GM12875 (cell line): ENCODE measurements around the gene TBX10.

ENCODE experiments used
- H3K4me3 ChIP-seq: one replicate; pipeline ENCODE4 v1.5.1; 2011; ENCODE audit warnings: low read depth, low read length, control low read depth
- CTCF ChIP-seq: IDR thresholded peaks from 2 replicates; pipeline ENCODE4 v1.5.1; 2011; ENCODE audit warnings: low read depth, mild to moderate bottlenecking, control low read depth, inconsistent platforms, low read length, moderate library complexity, borderline replicate concordance; ENCODE audit not compliant: insufficient read depth

TBX10 gene

GRCh38 chr11:67631853-67632174 is 7.7 kb downstream of the TBX10 start:
- no peak for TF ChIP-seq CTCF
- no peak overlapping the region for H3K4me3 ChIP-seq

- TF ChIP-seq CTCF, result no peak
- no peak overlapping the region for H3K4me3 ChIP-seq
These were observed 8.2 kb downstream of the TBX10 start for GRCh38 chr11:67631411-67631810.

GRCh38 chr11:67630943-67631331 is 8.6 kb downstream of the TBX10 start:
- no peak for TF ChIP-seq CTCF

GRCh38 chr11:67630228-67630942 is 9.2 kb downstream of the TBX10 start:
- peak; percentile 86 for TF ChIP-seq CTCF
- H3K4me3 ChIP-seq, result peak overlapping the region; percentile 77

More at GRCh38 chr11:67630943-67631331, 8.6 kb downstream of the TBX10 start:
- peak overlapping the region; percentile 77 for H3K4me3 ChIP-seq

GRCh38 chr11:67629386-67630227 is 10.0 kb downstream of the TBX10 start, which contains the start of gene NUDT8:
TSS of gene NUDT8 (minus strand) at chr11:67629937. CDS start at chr11:67629911, 26 bp downstream.
- TF ChIP-seq CTCF, result peak; percentile 88
- H3K4me3 ChIP-seq, result peak within 1 kb of the TSS; percentile 77

- peak overlapping the region; percentile 53 for H3K4me3 ChIP-seq
- no peak for TF ChIP-seq CTCF
These were observed 10.7 kb downstream of the TBX10 start for GRCh38 chr11:67628710-67629385.
